Measurements from ENCODE around the gene CNPY1. TPM values are rescaled to one million over a fixed set of nuclear protein-coding genes. Genes with fewer than 3 reads are reported as not detected.

CNPY1 gene
- total RNA-seq, 1 donor from 2014 or later, result not detected

DNA sequence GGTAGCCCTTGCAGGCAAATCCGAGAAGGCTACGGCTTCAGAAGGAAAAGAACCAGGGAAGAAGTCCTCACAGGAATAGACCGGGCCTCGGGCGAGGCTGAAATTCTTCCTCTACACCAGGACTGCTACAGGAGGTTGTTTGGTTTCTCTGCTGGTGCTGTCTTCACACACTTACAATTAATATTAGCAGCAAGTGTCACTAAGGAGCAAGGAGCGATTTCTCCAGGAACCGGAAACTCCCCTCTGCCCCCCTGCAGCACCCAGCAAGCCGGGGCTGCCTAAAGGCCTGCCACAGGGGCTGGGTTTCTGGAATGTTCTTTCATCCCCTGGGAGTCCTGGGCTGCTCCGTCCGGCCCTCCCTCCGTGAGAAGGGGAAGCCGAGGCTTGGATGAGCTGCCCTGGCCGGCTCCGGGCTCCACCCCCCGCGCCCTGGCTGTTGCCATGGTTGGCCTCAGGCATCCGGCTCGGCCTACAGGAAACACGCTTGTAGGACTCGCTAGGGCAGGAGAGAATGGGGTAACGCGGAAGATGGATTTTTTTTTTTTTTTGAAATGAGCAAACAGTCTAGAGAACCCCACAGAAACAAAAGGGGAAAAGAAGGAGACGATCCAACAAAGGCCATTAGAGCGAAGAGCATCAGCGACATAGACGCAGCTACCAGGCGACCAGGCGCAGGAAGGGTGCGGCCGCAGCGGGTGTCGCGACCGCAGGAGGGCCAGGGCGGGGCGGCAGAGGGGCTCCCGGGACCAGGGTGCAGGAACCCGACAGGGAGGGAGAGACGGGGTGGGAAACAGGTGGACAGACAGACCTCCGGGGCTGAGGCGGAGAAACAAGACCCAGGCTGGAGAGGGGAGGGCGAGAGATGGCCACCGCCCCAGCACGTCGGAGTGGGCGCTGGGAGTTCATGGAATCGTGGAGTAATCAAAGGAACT lies 55.4 kb downstream of the CNPY1 start:
- DNase-seq, result peak; percentile 70
- Mint-ChIP-seq H3K4me3 (ENCODE audit: unreplicated experiment) (peak overlapping the region; percentile 83), H3K36me3 (ENCODE audit: unreplicated experiment) (peaks cover 3% of the 10 kb centered on the region), H3K9me3 (ENCODE audit: unreplicated experiment) (peaks cover 4% of the 10 kb centered on the region), H3K4me1 (ENCODE audit: low read depth, unreplicated experiment) (peaks cover 12% of the 10 kb centered on the region), H3K27ac (ENCODE audit: unreplicated experiment) (peak overlapping the region; percentile 33), H3K27me3 (ENCODE audit: unreplicated experiment) (peaks cover 10% of the 10 kb centered on the region)
- TF ChIP-seq, protein P1, sequence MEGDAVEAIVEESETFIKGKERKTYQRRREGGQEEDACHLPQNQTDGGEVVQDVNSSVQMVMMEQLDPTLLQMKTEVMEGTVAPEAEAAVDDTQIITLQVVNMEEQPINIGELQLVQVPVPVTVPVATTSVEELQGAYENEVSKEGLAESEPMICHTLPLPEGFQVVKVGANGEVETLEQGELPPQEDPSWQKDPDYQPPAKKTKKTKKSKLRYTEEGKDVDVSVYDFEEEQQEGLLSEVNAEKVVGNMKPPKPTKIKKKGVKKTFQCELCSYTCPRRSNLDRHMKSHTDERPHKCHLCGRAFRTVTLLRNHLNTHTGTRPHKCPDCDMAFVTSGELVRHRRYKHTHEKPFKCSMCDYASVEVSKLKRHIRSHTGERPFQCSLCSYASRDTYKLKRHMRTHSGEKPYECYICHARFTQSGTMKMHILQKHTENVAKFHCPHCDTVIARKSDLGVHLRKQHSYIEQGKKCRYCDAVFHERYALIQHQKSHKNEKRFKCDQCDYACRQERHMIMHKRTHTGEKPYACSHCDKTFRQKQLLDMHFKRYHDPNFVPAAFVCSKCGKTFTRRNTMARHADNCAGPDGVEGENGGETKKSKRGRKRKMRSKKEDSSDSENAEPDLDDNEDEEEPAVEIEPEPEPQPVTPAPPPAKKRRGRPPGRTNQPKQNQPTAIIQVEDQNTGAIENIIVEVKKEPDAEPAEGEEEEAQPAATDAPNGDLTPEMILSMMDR (IDR thresholded peaks at IDR 0.05; ENCODE audit: partially characterized antibody, unreplicated experiment), result no peak

DNA sequence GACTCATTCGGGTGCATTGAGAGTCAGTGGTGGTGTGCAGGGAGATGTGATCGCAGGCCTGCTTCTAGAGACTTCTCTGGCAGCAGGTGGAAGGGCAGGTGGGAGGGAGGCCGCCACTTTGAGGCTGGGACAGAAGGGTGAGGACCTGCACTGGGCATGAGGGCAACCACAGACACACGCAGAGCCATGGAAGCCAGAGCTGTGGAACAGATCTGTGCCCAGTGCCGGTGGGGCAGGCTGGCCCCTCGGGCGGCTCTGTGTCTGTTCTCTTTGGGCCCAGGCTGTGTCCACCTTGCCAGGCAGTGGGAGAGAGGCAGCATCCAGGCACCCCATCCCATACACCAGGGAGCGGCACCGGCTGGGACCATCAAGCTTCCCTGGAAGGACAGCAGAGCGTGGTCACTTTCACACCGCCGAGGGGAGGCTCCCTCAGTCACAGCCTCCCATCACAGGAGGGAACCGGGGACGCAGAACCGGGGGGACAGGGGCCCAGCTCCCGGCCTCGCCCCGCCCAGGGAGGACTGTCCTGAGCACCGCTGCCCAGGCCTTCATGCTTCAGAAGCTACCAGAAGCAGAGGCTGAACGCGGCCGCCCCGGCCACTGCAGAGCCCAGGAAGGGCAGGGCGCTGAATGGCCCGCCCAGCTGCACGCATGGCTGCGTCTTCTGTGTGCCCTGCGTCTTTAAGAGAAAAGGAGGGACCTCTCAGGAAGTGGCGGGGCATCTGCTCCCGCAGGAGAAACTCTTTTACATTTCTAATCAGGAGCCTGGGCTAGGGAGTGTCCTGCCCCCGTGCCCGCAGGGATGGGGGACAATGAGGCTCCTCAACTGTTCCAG lies 56.3 kb downstream of the CNPY1 start:
- H3K4me3 Mint-ChIP-seq (ENCODE audit: unreplicated experiment), result peak overlapping the region; percentile 83
- peaks cover 4% of the 10 kb centered on the region for H3K9me3 Mint-ChIP-seq (ENCODE audit: unreplicated experiment)
- no peak for DNase-seq
- H3K36me3 Mint-ChIP-seq (ENCODE audit: unreplicated experiment), result peaks cover 3% of the 10 kb centered on the region
- peaks cover 12% of the 10 kb centered on the region for H3K4me1 Mint-ChIP-seq (ENCODE audit: low read depth, unreplicated experiment)
- peaks cover 10% of the 10 kb centered on the region for H3K27me3 Mint-ChIP-seq (ENCODE audit: unreplicated experiment)
- TF ChIP-seq, protein P1 (IDR thresholded peaks at IDR 0.05; ENCODE audit: partially characterized antibody, unreplicated experiment), result no peak
- H3K27ac Mint-ChIP-seq (ENCODE audit: unreplicated experiment), result peak overlapping the region; percentile 33

DNA sequence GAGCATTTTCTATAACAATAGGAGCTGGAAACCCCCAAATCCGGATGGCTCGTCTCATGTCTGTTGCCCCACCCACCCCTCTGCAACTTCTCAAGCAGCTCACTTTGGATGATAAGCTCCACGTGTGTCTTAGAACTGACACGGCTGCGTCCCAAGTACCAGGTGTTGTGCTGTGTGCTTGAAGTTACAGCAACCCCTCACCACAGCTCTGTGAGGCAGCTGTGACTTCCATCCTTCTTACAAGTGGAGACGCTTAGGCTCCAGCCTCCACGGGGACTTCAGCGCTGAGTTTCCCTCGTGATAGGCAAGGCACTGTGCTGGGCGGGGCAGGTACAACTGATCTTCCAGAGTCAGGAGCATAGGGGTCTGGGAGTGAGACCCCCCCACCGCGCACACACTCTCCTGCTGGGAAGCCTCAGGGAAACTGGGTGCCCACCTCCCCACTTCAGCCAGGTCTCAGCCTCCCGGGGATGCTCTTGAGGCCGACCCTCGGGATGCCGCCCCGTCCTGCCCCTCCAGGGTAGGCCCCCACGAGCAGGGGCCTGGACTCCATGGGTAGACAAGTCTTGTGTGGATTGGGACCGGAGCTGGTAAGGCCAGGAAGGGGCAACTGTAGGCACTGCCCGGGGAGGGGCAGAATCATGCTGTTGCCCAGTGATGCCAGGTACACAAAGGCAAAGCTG lies 57.1 kb downstream of the CNPY1 start:
- Mint-ChIP-seq H3K36me3 (ENCODE audit: unreplicated experiment) (peaks cover 3% of the 10 kb centered on the region), H3K27me3 (ENCODE audit: unreplicated experiment) (peaks cover 10% of the 10 kb centered on the region), H3K27ac (ENCODE audit: unreplicated experiment) (no peak overlapping the region), H3K9me3 (ENCODE audit: unreplicated experiment) (peaks cover 4% of the 10 kb centered on the region), H3K4me3 (ENCODE audit: unreplicated experiment) (no peak overlapping the region), H3K4me1 (ENCODE audit: low read depth, unreplicated experiment) (peaks cover 12% of the 10 kb centered on the region)
- no peak for DNase-seq
- TF ChIP-seq, protein P1 (IDR thresholded peaks at IDR 0.05; ENCODE audit: partially characterized antibody, unreplicated experiment), result no peak

DNA sequence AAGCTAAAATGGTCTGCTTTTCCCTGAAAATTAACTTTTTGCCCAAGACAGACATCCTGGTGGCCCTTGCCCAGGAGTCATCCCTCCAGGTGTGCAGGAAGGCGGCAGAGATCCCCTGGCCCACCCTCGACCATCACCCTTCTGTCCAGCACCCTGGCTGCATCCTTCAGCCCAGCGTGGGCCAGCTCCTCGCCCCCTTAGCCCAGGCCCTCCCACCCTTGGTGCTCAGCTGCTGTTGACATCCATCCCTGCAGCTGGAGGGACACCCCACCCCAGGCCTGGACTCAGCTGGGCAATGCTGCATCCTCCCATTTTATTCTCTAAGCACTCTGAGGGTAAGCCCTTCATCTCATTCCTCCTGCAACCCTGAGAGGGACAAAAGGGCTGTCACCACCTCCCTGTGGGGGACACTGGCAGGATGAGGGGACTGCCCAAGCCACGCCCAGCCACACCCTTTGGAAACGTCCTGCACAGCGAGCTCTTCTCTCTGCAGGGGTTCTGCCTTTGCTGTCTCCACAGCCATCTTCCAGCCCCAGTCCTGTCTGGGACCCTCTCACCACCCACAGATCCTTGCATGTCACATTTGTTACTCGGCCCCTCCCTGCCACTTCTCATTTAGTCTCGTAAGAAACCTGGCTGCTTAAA lies 57.8 kb downstream of the CNPY1 start:
- Mint-ChIP-seq H3K4me1 (ENCODE audit: low read depth, unreplicated experiment) (peaks cover 16% of the 10 kb centered on the region), H3K9me3 (ENCODE audit: unreplicated experiment) (peaks cover 4% of the 10 kb centered on the region), H3K4me3 (ENCODE audit: unreplicated experiment) (no peak overlapping the region), H3K27me3 (ENCODE audit: unreplicated experiment) (peaks cover 10% of the 10 kb centered on the region), H3K36me3 (ENCODE audit: unreplicated experiment) (peaks cover 3% of the 10 kb centered on the region), H3K27ac (ENCODE audit: unreplicated experiment) (no peak overlapping the region)
- TF ChIP-seq, protein P1 (IDR thresholded peaks at IDR 0.05; ENCODE audit: partially characterized antibody, unreplicated experiment), result no peak
- DNase-seq, result no peak
